IPS-18c (cell line): ENCODE measurements around the gene ATAD3A.
"Not testable (repeated sequence)": the region's sequence is repeated elsewhere in the genome, so short reads cannot be mapped to it uniquely, and the experiment has no call there.

Experiments used
- H3K4me3 ChIP-seq: 2 replicates; pipeline ENCODE4 v1.7.0; 2013; ENCODE audit warnings: low read depth, mild to moderate bottlenecking, low read length, moderate library complexity; ENCODE audit not compliant: insufficient read depth
- H3K9me3 ChIP-seq: one replicate; pipeline ENCODE4 v1.6.1; 2013; ENCODE audit warnings: mild to moderate bottlenecking, low read length, moderate library complexity; ENCODE audit not compliant: control insufficient read depth, insufficient read depth

Gene ATAD3A

GRCh38 chr1:1484976-1485750 lies 26.8 kb upstream of the ATAD3A start:
- H3K9me3 ChIP-seq: not testable (repeated sequence)

GRCh38 chr1:1485755-1486317 lies 26.1 kb upstream of the ATAD3A start:
- not testable (repeated sequence) for H3K9me3 ChIP-seq, H3K4me3 ChIP-seq

More at GRCh38 chr1:1484976-1485750, 26.8 kb upstream of the ATAD3A start:
- H3K4me3 ChIP-seq: not testable (repeated sequence)

- H3K9me3 ChIP-seq: peaks cover 3% of the 10 kb centered on the region
- no peak overlapping the region for H3K4me3 ChIP-seq
These were observed 24.3 kb upstream of the ATAD3A start for GRCh38 chr1:1487701-1488100.

GRCh38 chr1:1489231-1489630 lies 22.7 kb upstream of the ATAD3A start:
- no peak overlapping the region for H3K4me3 ChIP-seq
- peaks cover 3% of the 10 kb centered on the region for H3K9me3 ChIP-seq

GRCh38 chr1:1489861-1490260 lies 22.1 kb upstream of the ATAD3A start:
- Histone ChIP-seq H3K9me3 (peaks cover 3% of the 10 kb centered on the region), H3K4me3 (no peak overlapping the region)

- Histone ChIP-seq H3K9me3 (peaks cover 3% of the 10 kb centered on the region), H3K4me3 (no peak overlapping the region)
These were observed 21.2 kb upstream of the ATAD3A start for GRCh38 chr1:1490633-1491230.

GRCh38 chr1:1491601-1492000 lies 20.4 kb upstream of the ATAD3A start:
- H3K9me3 ChIP-seq: peaks cover 3% of the 10 kb centered on the region
- no peak overlapping the region for H3K4me3 ChIP-seq

- not testable (repeated sequence) for H3K9me3 ChIP-seq, H3K4me3 ChIP-seq
These were observed 17.7 kb upstream of the ATAD3A start for GRCh38 chr1:1494311-1494710.

GRCh38 chr1:1495461-1495975 lies 16.4 kb upstream of the ATAD3A start:
- H3K9me3 ChIP-seq, H3K4me3 ChIP-seq: not testable (repeated sequence)

- H3K9me3 ChIP-seq, H3K4me3 ChIP-seq: not testable (repeated sequence)
These were observed 7.1 kb upstream of the ATAD3A start for GRCh38 chr1:1504777-1505365.

GRCh38 chr1:1505366-1505798 lies 6.6 kb upstream of the ATAD3A start:
- not testable (repeated sequence) for H3K4me3 ChIP-seq, H3K9me3 ChIP-seq

GRCh38 chr1:1505801-1506200 lies 6.2 kb upstream of the ATAD3A start:
- H3K4me3 ChIP-seq, H3K9me3 ChIP-seq: not testable (repeated sequence)

- H3K4me3 ChIP-seq: no peak overlapping the region
- no peaks in the 10 kb centered on the region for H3K9me3 ChIP-seq
These were observed 4.7 kb upstream of the ATAD3A start for GRCh38 chr1:1507305-1507704.

GRCh38 chr1:1508775-1509464 lies 3.0 kb upstream of the ATAD3A start:
- not testable (repeated sequence) for H3K4me3 ChIP-seq, H3K9me3 ChIP-seq

- H3K9me3 ChIP-seq, H3K4me3 ChIP-seq: not testable (repeated sequence)
These were observed 2.5 kb upstream of the ATAD3A start for GRCh38 chr1:1509465-1509850.

GRCh38 chr1:1510912-1511532 lies 940 bp upstream of the ATAD3A start:
- no peaks in the 10 kb centered on the region for H3K9me3 ChIP-seq
- H3K4me3 ChIP-seq: peak overlapping the region; percentile 98

GRCh38 chr1:1512425-1512824 lies 463 bp downstream of the ATAD3A start:
- H3K9me3 ChIP-seq: not testable (repeated sequence)
- H3K4me3 ChIP-seq: peak overlapping the region; percentile 44; the same call in 1 of the 2 replicates
